Uterus (tissue), 2 donors: Measurements from ENCODE around the gene EPGN.

Source experiments
- POLR2A ChIP-seq, 2 donors: fragments of 450-650 bp; IDR thresholded peaks; one replicate each; pipeline ENCODE4 v1.6.1; 2016; ENCODE audit warnings: antibody characterized with exemption in 2 of 2, mild to moderate bottlenecking in 1 of 2, moderate library complexity in 1 of 2
- TF ChIP-seq, protein P1 (sequence below), 4 experiments: fragments of 200-600 bp in 2 of 4; fragments of 450-650 bp in 2 of 4; sonication (generic) in 2 of 4; IDR thresholded peaks; one replicate each; pipeline ENCODE4 v1.5.1; 2016 to 2019; ENCODE audit warnings: antibody characterized with exemption in 4 of 4, mild to moderate bottlenecking in 2 of 4, moderate library complexity in 1 of 4

DNA sequence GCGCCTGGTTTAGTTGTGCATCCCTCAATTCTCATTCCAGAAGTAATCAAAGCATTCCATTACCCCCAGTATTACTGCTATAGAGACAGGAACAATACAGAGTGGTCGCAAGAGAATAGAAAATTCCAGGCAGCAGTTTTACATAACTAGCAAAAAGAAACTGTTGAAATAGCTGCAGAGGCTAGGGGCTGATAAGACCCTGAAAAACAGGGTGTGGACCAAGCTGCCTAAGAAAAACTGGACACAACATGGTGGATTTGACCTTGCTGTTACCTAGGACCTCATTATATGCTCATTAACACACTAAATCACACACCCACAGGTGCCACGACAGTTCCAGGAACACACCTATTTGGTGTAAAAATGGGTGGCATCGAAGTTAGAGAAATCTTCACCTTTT is 15.4 kb downstream of the EPGN start:
- no peak for TF ChIP-seq POLR2A (IDR thresholded peaks at IDR 0.05)
- TF ChIP-seq, protein P1, sequence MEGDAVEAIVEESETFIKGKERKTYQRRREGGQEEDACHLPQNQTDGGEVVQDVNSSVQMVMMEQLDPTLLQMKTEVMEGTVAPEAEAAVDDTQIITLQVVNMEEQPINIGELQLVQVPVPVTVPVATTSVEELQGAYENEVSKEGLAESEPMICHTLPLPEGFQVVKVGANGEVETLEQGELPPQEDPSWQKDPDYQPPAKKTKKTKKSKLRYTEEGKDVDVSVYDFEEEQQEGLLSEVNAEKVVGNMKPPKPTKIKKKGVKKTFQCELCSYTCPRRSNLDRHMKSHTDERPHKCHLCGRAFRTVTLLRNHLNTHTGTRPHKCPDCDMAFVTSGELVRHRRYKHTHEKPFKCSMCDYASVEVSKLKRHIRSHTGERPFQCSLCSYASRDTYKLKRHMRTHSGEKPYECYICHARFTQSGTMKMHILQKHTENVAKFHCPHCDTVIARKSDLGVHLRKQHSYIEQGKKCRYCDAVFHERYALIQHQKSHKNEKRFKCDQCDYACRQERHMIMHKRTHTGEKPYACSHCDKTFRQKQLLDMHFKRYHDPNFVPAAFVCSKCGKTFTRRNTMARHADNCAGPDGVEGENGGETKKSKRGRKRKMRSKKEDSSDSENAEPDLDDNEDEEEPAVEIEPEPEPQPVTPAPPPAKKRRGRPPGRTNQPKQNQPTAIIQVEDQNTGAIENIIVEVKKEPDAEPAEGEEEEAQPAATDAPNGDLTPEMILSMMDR (IDR thresholded peaks at IDR 0.05) = no peak
